NCI-H1694 treated with DMSO at 0.1 percent for 48 hours (cell line): ENCODE measurements around the gene CNTRL.
A peak's percentile ranks its signal among the peaks of the same experiment; 100 is the strongest.

Experiments used
- DNase-seq: peaks from one replicate; lab custom pipeline; 2025; lab: John Stamatoyannopoulos, UW

CNTRL gene

DNA sequence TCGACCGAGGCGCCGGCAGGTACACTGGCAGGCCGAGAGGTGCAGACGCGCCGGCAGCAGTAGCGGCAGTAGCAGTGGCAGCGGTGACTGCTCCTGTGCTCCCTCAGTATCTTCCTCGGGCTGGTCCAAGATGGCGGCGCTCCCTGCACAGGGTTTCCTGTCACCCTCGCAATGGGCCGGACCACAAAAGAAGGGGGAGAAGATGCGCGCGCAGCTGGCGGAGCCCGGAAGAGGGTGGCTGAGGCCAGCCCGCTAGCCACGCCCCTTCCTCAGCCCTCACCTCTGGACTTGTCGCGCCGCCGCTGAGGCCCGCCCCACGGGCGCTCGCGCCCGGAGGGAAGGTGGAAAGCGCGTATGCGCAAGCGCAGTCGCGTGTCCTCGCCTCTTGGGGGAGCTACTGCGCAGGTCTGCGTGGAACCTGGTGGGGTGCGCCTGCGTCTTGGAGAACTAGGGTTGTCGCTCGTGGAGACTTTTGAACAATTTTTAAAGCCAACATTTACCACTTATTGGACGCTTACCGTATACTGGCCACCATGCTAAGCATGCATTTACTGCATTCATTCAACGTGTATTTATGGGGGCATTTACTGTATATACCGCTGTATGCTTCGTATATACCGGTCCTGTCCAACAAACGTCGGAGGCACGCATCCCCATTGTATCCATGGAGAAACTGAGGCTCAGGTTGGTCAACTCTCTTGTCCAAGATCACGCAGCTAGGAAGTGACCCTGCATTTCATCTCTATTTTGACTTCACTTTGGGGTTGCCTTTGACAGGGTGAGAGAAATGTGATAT is 127.2 kb downstream of the CNTRL start, which contains the start of gene RAB14:
RAB14 (minus strand) TSS at position 132 of the 796 bp plus-strand sequence. CDS start 8,457 bp downstream, outside the sequence.
- DNase-seq = peak; percentile 96

DNA sequence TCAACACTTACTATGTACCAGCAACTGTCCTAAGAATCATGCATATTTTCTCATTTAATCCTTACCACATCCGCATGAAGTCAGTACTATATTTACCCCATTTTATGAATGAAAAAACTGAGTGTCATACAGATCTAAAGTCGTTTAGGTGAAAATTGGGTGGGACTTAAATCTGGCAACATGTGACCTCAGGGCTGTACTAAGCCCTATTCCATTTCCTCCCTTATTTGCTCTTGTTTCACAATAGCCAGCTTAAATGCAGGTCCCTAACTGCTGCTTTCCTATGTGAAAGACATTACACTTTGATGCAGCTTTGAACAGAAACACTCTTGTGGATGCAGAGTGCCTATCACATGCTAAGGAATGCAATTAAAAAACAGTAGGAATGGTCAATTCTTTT is 129.4 kb downstream of the CNTRL start:
- DNase-seq = no peak

DNA sequence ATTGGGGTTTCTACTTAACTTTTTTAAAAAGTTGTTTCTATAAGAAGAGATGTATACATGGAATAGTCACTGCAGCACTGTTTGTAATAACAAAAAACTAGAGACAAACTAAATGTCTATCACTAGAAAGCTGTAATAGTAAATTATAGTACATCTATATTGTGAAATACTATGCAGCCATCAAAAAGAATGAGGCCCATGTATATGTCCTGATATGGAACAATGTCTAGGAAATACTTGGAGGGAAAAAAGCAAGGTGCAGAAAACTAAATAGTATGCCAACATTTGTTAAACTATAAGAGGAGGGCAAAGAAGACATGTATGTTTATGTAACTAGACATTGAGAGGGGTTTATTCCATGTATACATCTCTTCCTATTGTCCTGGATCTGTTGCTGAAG is 129.9 kb downstream of the CNTRL start:
- DNase-seq = no peak

DNA sequence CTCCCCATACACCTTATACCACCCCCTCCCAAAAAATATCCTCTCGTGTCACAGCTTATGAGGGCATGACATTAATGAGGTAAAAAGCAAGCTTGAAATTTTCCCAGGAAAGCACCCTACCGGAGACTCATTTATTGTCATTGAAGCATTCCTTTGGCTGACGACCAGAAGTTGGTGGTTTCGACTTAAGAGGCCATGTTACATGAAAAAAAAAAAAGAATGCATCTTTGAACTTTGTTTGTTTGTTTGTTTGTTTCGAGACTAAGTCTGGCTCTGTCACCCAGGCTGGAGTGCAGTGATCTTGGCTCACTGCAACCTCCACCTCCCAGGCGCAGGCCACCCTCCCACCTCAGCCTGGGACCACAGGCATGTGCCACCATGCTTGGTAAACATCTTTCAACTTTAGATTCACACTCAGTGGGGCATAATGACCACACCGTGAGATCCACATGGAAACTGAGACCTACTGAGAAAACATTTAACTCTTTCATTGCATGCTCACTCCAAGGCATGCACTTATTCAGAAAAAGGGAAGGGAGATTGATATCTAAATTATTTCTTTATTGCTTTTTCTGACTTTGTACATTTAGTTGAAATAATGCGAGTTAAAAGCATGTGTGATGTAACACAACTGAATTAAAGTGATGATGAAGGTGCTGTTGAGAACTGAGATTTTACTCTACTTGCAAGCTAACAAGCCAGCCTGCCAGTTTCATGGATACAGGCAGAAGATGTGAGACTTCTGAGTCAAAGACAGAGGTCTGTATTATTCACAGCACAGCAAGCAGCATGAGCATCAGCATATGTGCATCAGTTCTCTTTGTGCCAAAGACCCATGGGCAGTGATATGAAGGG is 132.0 kb downstream of the CNTRL start:
- no peak for DNase-seq

DNA sequence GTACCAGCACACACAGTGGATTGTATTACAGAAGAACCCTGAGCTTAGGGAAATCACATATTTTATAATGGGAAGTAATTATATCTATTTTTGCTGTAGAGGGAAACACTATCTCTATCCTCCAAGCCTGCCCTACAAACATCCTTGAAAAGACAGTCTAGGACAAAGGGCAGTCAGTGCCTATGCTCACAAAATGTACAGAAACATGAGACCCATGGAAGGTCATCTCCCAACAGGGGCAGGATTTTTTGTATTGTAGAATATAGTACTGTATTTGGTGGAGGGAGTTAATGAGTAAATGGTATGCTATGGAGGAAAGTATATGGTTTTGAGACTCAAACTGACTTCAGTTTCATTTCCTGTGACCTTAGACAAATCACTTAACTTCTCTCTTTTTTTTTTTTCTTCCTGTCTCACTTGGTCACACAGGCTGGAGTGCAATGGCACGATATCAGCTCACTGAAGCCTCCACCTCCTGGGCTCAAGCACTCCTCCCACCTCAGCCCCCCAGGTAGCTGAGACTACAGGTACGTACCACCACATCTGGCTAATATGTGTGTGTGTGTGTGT is 132.7 kb downstream of the CNTRL start:
- DNase-seq = no peak

- no peak for DNase-seq
These were observed 135.8 kb downstream of the CNTRL start for GRCh38 chr9:121210536-121210935.

DNA sequence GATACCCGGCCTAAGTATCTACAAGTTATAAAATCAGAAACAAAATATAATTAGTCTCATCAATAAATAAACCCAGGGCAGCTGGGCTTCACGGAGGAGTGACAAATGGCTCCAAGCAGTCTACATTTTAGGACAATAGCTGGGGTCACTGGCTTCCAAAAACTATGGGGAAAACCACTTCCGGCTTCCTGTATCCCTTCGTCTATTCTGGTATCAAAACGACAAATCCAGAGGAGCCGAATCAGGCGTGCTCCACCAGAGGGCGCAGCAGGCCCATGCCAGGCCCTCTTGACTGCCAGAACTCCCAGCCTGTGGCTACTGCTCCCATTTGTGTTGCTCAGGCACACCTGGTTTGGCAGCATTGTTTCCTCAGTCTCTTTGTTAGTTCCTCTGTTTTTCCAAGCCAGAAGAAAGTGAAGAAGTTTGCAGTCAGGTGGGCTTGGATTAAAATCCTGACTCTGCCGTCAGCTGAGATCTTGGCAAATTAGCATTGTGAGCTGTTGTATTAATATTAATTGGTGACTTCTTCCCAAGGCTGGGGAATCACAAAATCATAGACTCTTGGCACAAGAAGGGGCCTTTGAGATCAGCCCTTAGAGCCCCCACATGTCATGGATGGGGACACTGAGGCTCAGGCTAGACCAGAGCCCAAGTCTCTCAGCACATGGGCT is 138.5 kb downstream of the CNTRL start:
- DNase-seq = peak; percentile 83

- DNase-seq = no peak
These were observed 139.2 kb downstream of the CNTRL start for GRCh38 chr9:121214005-121214404.

DNA sequence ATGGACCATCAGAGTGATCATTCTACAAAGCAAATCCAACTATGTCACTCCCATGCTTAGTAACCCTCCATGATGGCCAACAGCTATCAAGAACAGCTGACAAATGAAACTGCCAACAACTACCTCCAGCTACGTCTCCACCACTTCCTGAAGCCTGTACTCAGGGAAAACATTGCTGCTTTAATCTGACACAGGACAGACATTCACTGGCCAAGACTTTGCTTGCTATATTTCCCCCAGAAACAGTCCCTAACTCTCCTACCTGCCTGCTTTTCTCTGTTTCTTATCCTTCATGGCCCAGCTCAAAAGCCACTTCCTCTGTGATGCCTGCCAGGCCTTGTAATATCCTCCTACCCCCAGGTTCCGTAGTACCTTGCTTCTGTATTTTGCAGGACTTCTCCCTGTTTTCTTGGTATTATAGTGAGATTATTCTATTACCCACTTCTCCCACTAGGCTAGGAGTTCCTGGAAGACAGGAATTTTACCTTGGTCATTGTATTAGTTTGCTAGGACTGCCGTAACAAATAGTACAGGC is 141.6 kb downstream of the CNTRL start:
- no peak for DNase-seq

DNA sequence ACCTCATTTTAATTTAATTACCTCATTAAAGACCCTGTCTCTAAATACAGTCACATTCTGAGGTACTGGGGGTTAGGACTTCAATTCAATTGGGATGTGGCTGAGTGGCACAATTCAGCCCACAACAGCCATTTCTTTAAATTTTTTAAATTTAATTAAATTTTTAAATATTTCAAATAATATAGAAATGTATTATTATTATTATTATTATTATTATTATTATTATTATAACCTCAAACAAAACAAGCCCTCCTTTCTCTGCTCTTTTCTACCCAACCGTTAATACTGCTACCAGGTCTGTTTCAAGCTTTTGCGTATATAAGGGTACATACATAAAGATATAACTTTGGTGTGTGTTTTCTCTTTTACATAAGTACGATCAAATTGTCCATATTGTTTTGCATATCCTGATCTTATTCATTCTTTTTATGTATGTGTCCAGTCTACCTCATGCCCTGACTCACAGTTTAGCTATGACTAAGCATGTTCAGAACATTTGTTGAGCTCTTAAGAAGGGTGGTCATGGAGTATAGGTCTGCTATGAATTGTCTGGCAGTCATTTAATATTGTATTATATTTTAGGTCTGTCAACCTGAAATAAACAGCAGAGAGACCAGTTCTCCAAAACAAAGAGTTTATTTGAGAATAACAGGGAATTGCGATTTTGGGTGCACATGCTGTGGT is 143.0 kb downstream of the CNTRL start:
- no peak for DNase-seq

GRCh38 chr9:121218357-121219027 is 143.7 kb downstream of the CNTRL start:
- DNase-seq = no peak

DNA sequence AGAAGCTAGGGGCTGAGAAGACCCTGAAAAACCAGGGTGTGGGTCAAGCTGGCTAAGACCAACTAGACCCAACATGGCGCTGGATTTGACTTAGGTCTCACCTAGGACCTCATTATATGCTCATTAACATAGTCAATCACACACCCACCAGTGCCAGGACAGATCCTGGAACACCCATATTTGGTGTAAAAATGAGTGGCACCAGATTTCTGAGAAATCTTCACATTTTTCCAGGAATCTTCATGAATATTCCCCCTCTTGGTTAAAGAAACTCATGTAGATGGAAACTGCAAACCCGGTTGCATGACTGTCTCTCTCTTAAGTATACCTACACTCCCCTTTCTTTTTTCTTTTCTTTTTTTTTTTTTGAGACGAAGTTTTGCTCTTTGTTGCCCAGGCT is 144.8 kb downstream of the CNTRL start:
- DNase-seq = no peak

GRCh38 chr9:121220996-121221663 is 146.4 kb downstream of the CNTRL start:
- DNase-seq = no peak

DNA sequence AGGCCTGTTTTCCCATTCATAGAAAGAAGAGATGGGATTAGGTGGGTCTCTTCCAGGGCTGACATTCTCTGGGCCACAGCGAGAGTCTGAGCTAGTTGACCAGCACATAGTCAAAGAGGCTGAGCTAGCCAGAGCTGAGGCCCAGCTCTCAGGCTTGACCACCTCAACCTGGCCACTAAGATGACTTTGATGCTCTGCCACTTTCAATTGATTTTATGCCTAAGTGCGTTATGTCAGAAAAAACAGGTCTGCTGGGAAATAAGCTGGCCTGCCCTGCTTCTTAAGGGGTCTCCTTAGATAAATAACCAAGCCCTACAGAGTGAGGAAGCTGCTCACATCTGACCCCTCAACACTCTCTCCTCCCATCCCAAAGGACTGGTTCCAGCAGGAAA is 146.9 kb downstream of the CNTRL start:
- DNase-seq = no peak

DNA sequence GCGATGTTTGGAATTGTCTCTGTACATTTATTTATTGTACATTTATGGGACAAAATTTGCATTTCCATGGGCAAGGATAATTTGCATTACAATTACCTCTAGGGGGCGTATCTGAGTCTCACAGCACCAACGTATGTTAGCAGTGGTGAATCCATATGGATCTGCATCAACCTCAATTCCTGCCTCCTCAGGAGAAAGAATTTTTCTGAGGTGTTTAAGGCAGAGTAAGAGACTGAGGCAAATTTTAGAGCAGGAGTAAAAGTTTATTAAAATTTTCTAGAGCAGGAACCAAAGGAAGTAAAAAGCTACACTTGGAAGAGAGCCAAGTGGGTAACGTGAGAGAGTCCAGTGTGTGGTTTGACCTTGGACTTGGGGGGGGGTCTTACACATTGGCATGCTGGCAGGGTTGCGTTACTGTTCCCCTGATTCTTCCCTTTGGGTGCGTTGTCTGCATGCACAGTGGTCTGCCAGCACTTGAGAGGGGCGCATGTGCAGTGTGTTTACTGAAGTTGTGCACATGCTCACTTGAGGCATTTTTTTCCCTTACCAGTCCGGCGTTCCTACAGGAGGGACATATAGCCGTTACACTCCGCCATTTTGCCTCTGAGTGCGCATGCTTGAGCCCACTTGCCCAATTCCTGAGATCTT is 147.9 kb downstream of the CNTRL start:
- peak; percentile 40 for DNase-seq

- no peak for DNase-seq
These were observed 150.5 kb downstream of the CNTRL start for GRCh38 chr9:121225240-121225639.

DNA sequence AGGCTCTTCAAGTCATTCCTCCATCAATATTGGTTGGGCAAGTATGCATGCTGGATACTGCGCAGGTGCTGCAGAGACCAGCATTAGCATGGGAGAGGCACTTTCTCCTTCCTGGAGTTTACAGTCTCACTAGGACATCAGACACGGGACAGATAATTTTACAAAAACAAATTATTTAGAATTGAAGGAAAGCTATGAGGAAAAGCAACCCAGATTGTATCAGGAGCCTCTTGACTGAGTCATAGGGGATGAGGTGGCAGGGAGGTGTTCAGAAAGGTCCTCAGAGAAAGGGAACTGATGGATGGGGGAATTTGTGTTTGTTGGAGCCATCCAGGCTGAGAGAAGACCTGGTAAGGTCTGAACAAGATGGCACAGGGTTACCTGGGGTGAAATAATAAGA is 151.4 kb downstream of the CNTRL start:
- DNase-seq = no peak
